ENCODE results near the gene NKIRAS1.
A peak's percentile ranks its signal among the peaks of the same experiment; 100 is the strongest.
"Not testable (repeated sequence)": the region's sequence is repeated elsewhere in the genome, so short reads cannot be mapped to it uniquely, and the experiment has no call there.

Gene NKIRAS1

GRCh38 chr3:23940775-23941174 is 24.0 kb upstream of the NKIRAS1 start:
- DNase-seq (ENCODE audit: low read depth) = no peak

- DNase-seq (ENCODE audit: low read depth) = no peak
Measured at GRCh38 chr3:23938688-23939087, 21.9 kb upstream of the NKIRAS1 start.

GRCh38 chr3:23937296-23937695 is 20.5 kb upstream of the NKIRAS1 start:
- DNase-seq (ENCODE audit: low read depth) = no peak

GRCh38 chr3:23934253-23934652 is 17.5 kb upstream of the NKIRAS1 start:
- no peak for DNase-seq (ENCODE audit: low read depth)

- no peak for DNase-seq (ENCODE audit: low read depth)
Measured at GRCh38 chr3:23932571-23932970, 15.8 kb upstream of the NKIRAS1 start.

- DNase-seq (ENCODE audit: low read depth) = no peak
Measured at GRCh38 chr3:23931597-23931996, 14.8 kb upstream of the NKIRAS1 start.

- peak; percentile 31 for DNase-seq (ENCODE audit: low read depth)
Measured at GRCh38 chr3:23928524-23928923, 11.7 kb upstream of the NKIRAS1 start.

- no peak for DNase-seq (ENCODE audit: low read depth)
Measured at GRCh38 chr3:23926736-23927135, 9.9 kb upstream of the NKIRAS1 start.

- DNase-seq (ENCODE audit: low read depth) = no peak
Measured at GRCh38 chr3:23926246-23926645, 9.5 kb upstream of the NKIRAS1 start.

- DNase-seq (ENCODE audit: low read depth) = no peak
Measured at GRCh38 chr3:23923786-23924185, 7.0 kb upstream of the NKIRAS1 start.

GRCh38 chr3:23921052-23921511 is 4.3 kb upstream of the NKIRAS1 start:
- peak; percentile 51 for DNase-seq (ENCODE audit: low read depth)

GRCh38 chr3:23920151-23920655 is 3.4 kb upstream of the NKIRAS1 start:
- DNase-seq (ENCODE audit: low read depth) = no peak

- no peak for DNase-seq (ENCODE audit: low read depth)
Measured at GRCh38 chr3:23919628-23920027, 2.8 kb upstream of the NKIRAS1 start.

GRCh38 chr3:23918331-23918730 is 1.5 kb upstream of the NKIRAS1 start:
- DNase-seq (ENCODE audit: low read depth) = not testable (repeated sequence)

GRCh38 chr3:23917679-23918303 is 1.0 kb upstream of the NKIRAS1 start:
- not testable (repeated sequence) for DNase-seq (ENCODE audit: low read depth)

- DNase-seq (ENCODE audit: low read depth) = no peak
Measured at GRCh38 chr3:23916152-23916885, 471 bp downstream of the NKIRAS1 start.

GRCh38 chr3:23915537-23916108 is 1.2 kb downstream of the NKIRAS1 start:
- peak; percentile 36 for DNase-seq (ENCODE audit: low read depth)

- no peak for DNase-seq (ENCODE audit: low read depth)
Measured at GRCh38 chr3:23913873-23914743, 2.7 kb downstream of the NKIRAS1 start.

- DNase-seq (ENCODE audit: low read depth) = no peak
Measured at GRCh38 chr3:23913182-23913581, 3.6 kb downstream of the NKIRAS1 start.

- DNase-seq (ENCODE audit: low read depth) = not testable (repeated sequence)
Measured at GRCh38 chr3:23912335-23912734, 4.5 kb downstream of the NKIRAS1 start.

GRCh38 chr3:23911397-23911796 is 5.4 kb downstream of the NKIRAS1 start:
- DNase-seq (ENCODE audit: low read depth) = no peak

- DNase-seq (ENCODE audit: low read depth) = no peak
Measured at GRCh38 chr3:23909341-23909740, 7.4 kb downstream of the NKIRAS1 start.
